ENCODE measurements around the gene HCFC1.

Gene HCFC1

DNA sequence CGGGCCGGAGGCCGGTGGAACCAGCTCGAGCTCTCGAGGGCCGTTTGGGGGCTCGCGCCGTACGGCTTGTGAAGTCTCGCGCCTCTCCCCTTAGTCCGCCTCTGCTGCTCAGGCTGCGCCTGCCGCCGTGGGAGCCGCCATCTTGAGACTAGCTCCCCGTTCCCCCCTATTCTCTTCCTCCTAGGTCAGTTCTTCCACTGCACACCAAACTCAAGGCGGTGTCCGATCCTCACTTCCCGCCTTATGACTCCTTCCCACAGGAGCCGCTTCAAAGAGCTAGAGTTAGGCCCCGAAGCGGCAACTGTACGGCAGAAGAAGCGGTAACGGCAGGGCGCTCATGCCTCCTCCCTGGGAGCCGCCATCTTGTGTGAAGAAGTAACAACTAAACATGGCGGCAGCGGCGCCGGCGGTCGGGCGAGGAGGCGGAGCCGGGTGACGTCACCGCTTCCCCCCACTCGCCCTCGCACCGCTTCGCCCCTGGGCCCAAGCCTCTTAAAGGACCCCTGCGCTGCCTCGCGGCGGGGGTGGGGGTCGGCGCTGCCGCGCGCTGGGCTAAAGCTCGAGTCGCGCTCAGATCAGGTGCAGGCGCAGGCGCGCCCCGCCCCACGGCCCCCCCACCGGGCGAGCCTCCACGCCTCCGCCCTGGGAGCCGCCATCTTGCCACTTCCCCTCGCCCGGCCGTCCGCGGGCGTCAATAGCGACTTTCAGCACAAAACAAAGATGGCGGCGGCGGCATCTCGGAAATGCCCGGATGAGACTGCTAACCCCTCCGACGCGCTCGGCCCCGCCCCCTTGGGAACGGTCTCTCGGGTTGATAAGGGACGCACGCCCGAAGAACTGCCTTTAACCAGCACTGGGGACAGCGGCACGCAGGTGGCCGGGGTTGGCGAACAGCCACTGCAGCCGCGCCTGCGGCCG is at the start of gene HCFC1:
TSS of gene HCFC1 (minus strand) at position 369 of the 918 bp plus-strand sequence. CDS start 978 bp downstream, outside the sequence.
- peak; percentile 86 for DNase-seq (ENCODE audit: low spot score)

DNA sequence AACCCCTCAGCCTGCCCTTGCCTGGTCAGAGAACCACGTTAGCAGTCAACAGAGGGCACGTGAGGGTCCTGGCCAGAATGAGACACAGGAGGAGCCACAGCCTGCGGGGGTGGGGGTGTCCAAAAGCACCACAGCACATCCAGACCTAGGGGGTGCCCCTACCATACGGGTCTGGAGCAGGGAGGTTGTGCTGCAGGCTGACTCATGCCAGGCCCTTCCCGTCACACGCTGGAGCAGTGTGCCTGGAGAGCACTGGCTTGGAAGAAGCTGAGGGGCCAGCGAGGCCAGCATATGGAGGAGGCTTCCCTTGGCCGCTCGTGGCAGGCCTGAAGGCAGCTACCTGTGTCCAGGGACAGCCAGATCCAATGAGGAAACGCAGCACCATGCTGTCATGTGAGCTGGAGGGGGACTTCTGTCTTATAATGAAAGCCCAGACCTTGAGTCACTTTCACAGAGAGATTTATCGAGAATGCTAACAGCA is 49.6 kb upstream of the HCFC1 start:
- peak; percentile 74 for DNase-seq (ENCODE audit: low spot score)

DNA sequence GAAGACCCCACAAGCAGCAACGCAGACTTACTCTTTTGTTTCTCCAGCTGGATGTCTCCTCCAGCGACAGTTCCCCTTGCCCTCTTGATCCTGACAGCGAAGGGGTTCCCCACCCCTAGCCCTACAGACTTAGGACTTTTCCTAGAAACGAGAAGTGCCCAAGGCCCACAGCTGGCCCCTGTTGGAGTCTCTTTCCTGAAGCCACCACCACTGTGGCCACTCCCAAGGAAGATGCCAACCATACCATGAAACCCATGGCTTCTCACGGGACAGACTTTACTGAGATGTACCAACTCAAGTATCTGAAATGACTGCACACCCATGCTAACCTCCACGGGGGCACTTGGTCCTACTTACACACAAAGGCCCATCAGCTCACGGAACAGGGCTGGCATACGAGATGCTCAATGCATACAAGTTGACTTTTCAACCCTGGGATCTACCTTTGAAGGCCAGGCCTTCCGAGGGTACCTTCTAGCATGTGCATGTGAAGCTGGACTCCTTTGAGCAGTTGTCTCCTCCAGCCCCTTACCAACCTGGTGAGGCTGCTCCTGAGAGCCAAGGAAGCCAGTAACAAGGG is 49.0 kb upstream of the HCFC1 start:
- DNase-seq (ENCODE audit: low spot score): peak; percentile 10

DNA sequence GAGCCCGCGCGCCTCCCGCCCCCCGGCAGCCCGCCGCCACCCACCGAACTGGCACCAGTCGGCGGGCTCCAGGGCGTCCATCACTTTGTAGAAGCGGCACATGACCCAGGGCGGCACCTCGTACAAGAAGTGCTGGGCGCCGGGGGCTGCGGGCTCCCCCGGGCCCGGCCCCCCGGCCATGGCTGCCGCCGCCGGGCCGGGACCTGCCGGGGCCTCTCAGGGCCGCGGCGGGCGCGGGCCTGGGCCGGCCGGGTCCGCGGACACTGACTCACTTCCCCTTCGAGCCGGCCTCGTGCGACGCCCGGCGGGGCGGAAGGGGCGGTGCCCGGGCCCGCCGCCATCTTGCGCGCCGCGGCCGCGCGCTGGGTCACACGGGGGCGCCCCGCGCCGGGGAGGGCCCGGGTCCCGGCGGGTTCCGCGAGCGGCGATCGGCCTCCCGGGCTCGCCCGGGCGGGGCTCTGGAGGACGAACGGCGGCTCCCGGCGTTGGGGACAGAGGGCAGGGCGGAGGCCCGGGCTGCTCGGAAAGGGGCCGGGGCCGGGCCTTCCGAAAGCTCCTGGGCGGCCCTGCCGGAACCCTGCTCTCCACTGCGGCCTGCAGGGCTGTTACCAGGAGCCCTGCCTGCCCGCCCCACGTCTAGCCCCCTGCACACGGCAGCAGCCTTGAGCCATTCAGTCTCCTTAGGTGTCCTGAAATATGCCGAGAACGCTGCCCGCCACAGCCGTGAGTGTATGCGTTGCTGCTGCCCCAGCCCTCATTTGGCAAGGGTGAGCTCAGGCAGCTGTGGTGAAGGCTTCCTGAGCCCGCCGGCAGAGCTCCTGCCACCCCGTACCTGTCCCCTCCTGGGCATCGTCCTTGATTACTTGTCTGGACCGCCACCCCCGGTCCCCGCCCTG is 48.3 kb upstream of the HCFC1 start, which contains the start of gene IRAK1:
TSS of gene IRAK1 (minus strand) at position 270 of the 896 bp plus-strand sequence. CDS start at position 180, 90 bp downstream.
- DNase-seq (ENCODE audit: low spot score): peak; percentile 13

DNA sequence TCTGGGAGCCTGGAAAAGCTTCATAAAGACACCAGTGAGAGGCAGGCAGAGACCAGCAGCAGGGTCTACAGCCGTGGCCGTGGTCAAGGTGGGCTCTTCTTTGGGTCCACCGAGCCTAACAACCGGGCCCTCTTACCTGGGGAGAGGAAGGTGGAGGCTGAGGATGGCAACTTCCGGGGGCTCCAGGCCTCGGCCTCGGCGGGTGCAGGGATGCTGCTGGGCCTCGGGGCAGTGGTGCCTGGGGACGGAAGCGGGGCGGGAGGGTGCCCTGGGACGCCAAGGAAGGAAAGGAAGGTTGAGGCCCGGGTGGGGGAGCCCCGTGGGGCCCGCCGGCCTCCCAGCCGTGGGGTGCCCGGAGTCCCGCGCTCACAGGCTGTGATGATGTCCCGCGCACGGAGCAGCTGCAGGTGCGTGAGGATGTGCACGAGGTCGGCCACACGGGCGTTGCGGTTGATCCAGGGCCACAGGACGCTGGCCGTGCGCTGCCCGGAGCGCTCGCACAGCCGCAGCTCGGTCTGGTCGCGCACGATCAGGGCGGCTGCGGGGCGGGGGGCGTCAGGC is 47.5 kb upstream of the HCFC1 start:
- no peak for DNase-seq (ENCODE audit: low spot score)

DNA sequence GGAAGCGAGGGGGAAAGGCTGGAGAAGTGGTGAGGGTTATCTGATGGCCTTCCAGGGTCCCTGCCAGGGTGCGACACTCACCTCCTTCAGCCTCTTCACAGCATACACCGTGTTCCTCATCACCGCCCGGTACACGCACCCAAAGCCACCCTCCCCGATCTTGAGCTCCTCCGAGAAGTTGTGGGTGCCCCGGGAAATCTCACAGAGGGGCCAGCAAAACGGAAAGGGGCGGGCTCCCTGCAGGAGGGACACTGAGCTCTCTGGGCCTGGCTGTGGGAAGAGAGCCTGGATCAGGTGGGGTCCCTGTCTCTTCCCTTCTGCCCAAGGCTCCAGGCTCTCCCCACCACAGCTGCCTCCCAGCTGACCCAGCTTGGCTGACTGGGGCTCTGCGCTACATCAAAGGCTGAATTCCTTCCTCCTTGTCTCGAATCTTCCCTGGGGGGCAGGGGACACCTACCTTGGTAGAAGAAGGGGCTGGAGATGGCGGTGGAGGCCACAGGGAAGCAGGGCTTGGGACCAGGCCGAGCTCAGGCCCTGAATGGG is 47.0 kb upstream of the HCFC1 start:
- no peak for DNase-seq (ENCODE audit: low spot score)

DNA sequence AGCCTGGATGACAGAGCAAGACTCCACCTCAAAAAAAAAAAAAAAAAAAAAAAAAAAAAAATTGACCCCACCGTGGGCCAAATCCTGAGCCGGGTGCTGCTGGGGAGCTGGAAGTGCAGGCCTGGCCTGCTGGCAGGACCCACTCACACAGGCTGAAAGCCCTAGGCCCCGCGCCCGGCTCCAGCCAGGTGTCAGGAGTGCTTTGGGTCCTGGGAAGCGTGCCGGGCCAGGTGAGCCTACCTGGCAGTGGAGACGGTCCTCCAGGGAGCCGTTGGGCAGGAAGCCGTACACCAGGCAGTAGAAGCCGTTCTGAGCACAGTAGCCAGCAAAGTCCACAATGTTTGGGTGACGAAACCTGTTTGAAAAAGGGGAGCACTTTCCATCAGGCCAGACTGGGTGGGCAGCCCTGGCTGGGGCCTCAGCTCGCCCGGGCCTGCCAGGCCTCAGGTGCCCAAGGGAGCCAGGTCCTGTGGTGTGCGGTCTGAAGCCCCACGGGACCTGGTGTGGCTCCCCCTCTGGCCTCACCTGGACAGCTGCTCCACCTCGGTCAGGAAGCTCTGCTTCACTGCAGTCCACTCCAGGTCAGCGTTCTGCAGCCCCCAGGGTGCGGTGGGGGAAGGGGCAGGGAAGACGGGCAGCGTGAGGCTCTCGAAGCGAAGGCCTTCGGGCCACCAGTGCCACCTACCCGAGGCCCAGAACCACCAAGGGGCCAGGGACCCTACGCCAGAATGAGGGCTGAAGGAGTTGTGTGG is 46.3 kb upstream of the HCFC1 start:
- DNase-seq (ENCODE audit: low spot score): no peak

DNA sequence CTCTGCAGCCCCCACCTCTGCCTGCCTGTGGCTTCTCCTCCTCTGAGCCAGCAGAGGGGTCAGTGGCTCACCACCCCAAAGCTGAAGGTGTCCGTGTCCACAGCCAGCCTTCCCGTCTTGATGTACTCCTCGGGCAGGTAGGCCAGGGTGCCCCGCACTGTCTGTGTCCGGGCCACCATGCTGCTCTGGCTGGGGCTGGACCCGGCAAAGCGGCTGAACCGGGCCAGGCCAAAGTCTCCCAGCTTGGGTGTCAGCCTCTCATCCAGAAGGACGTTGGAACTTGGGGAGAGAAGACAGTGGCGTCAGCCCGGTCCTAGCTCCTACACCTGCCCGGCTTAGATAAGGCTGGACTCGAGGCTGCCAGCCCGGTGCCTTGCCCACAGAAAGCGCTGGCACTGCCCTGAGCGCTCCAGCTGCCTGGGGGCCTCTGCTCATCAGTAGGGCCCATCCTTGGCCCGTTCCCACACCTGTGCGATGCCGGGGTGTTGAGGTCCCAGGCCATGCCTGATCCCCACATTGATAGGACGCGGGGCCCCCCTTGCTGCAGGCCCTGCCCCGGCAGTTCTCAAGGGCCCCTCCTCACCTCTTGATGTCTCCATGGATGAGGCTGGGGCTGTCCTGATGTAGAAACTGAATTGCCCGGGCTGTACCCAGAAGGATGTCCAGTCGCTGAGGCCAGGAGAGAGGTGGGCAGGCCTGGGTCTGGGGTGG is 44.9 kb upstream of the HCFC1 start:
- no peak for DNase-seq (ENCODE audit: low spot score)

DNA sequence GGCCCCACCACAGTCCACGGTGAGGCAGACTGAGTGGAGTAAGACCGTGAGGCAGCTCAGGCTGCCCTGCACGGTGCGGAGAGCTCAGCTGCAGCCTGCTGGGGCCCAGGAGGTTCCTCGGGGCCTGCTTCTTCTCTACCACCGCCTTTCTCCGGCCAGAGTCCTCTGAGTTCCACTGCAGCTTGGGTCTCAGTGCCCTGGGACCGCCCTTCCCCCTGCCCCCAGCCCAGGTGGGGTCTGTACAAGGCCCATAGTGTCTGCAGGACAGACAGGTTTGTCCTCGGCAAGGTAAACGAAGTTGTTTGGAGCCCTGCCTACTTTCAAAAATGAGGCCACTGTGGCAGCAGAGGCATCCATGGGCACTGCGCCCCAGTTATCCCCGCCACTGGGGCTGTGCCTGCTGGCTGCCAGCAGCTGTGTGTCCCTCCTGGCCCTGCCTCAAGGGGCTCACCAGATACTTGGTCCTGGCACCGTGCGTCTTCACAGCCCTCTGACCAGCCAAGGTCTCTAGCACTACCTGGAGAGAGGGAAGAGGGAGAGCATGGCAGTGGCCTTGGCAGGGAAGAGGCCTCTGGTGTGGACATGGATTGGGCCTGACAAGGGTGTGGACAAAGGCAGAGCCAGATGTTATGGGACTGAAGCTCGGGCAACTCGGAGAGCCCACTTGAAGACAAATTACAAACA is 44.1 kb upstream of the HCFC1 start:
- no peak for DNase-seq (ENCODE audit: low spot score)

DNA sequence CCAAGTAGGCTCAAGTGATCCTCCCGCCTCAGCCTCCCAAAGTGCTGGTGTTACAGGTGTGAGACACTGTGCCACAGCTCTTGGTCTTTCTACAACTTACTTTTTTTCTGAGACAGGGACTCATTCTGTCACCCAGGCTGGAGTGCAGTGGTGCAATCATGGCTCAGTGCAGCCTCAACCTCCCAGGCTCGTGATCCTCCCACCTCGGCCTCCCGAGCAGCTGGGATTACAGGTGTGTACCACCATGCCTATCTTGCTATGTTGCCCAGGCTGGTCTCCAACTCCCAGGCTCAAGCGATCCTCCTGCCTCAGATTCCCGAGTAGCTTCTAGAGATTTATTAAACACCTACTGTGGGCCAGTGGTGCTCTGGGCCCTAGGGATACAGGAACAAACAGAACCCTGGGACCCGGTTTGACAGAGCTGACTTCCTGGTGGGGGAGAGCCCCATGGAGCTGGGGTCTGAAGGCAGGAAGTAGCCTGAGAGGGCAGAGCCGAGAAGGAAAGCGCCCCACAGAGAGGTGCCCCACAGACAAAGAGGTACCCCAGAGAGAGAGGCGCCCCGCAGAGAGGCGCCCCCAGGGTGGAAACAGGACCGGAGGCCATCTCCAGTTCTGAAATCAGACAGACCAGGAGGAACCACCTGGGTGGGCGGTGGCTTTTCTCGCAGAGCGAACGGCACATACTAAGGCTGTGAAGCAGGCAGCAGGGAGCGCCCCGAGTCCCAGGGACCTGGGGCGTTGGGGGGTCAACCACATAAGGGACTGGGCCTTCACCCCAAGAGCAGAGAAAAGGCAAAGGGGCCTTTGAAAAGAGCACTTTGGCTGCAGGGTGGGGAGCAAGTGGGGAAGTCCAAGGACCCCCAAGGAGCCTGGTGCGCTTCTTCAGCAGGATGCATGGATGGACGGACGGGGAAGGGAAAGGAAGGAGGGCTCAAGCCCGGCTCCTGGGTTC is 43.1 kb upstream of the HCFC1 start:
- DNase-seq (ENCODE audit: low spot score): no peak

DNA sequence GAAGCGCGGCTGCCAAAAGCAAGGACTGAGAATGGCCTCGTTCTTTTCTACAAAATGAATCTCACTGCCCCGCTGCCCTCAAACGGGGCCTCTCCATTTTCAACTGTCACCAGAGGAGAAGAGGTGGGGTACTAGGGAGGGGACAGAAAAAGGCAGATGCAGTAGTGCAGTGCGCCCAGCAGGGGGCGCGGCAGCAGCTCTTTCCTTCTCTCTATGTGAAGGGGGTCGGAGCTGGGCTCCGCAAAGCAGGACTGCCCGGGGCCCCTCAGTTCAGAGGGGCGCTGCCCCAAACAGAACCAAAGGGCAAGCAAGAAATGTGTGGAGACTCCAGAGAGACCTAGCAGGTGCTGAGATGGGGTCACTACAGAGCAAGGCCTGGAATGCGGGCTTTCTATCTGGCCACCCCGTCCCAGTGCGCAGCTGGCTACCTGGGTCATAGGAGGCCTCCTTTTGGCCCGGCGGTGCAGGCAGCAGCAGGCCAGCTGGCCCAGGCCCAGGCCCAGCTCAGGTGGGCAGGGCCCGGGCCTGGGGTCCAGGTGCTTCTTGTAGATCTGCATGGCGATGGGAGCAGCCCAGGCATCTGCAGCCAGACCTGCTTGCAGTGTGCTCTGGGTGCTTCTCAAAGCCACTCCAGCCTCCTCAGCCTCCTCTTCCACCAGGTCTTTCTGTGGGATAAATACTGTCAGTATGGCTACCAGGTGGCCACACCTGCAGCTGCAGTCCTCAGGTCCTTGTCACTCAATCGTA is 42.2 kb upstream of the HCFC1 start:
- DNase-seq (ENCODE audit: low spot score): peak; percentile 45

DNA sequence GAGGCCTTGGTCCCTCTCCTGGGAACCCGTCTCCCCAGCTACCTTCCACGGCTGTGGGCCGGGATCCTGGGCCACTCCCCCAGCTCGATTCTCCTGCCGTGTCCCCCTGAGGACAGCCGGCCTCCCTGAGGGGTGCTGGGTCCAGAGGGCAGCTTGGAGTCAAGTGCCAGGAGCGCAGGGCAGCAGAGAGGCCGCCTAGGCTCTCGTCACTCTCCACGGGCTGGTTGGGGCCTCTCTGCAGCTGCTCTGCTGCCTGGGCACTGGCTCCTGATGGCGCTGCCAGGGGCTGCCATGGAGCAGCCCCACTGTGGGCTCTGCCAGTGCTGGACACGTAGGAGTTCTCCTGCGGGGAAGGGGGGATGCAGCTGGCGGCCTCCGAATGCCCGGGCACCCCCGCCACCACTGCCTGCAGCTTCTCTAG is 41.4 kb upstream of the HCFC1 start:
- DNase-seq (ENCODE audit: low spot score): no peak

DNA sequence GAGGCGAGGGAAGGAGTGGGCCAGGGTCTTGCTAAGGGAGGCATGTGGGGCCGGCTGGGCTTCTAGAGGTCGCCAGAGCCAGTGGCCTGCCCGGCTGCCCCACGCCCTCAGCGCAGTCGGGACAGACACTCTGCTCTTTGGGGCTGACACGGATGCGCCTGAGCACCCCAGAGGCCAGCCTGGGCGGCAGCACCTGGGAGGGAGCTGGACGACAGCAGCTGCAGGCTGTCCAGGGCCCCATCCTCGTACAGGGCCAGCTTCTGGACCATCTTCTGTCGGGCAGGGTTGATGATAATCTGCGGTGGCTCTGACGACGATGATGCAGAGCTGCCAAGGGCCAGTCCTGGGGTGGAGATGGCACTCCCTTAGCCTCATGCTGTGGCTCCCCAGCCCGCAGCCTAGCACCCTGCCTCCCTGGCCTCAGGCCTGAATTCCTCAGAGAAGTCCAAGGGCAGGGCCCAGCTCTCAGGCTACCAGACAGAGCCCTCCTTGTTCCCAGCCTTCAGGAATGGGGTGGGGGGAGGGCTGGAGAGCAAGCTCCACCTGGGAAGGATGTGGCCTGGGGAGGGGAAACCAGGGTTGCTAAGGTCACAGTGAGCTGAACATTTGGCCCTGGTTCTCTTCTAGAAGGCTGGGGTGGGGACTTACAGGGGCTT is 40.8 kb upstream of the HCFC1 start:
- no peak for DNase-seq (ENCODE audit: low spot score)

DNA sequence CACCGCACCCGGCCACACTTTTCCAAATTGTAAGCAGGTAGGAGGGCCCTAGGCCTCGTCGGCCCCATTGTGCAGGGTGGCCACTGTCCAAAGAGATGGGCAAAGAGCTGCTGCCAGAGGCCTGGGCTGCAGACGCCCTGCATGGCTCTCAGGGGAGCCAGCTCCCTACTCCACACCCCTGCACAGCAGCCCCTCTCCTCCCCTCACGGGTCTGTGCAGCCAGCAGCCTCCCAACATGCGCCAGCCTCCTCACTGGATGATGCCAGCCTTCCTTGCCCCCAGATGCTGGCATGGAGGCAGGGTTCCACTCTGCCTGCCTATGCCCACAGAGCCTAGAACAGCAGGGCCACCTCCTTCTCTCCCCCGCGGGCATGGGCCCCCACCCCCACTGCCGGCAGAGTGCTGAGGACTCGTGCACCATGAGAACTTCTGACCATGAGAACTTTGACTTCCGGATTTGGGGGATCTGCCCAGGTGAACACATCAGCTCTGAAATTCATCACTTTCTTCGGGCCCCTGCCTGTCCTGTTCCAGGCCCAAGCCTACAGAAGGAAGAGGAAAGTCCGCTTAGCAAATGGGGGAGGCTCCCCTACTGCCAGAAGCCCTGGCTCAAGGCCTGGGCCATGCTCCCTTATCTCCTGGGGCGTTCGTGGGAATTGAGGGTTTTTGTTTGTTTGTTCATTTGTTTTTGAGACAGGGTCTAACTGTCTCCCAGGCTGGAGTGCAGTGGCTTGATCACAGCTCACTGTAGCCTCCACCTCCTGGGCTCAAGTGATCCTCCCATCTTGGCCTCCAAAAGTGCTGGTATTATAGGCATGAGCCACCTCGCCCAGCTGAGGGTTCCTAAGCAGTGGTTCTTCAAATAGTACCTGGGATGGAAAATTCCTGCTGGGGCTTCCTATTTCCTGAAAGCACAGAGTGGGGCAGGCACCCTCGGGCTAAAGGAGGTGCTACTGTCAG is 40.0 kb upstream of the HCFC1 start:
- no peak for DNase-seq (ENCODE audit: low spot score)

DNA sequence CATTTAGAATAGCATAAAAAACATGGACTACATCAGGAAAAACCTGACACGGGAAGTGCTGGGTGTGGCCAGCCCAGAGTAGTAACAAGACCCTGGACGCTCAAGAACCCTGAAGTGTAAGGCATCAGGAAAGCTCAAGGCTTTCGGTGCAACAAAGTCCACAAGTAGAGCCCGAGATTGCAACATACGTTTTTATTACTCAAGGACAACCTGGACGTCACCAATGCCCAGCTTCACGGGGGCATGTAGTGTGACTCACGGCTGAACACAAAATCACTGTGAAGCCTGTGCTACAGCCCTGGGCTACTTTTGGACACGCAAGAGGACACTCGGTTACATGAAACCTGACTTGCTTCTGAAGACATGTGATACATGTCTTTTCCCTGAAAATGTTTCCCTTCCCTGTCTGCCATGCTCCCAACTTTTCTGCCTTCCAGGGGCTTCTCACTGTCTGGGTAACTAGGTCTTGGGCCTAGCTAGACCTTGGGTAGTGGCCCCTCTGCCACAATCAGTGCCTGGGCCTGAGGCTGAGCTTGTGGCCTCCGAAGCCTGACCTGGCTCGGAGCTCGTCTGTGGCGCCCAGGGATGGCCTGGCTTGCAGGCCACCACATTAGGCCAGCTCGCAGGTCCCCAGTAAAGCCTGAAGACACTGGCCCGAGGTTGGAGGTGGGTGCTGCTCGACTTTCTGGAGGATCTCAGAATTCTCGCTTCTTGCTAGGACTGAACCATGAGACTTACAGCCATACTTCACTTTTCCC is 38.9 kb upstream of the HCFC1 start:
- no peak for DNase-seq (ENCODE audit: low spot score)

Data from cerebellar cortex (tissue), 1 donor.